HG03064 (cell line): Measurements from ENCODE around the gene GRIN2A.

Source experiments
- ATAC-seq: cut with Tn5 transposase; IDR thresholded peaks from one replicate; pipeline ENCODE4 v1.9.1; 2021; ENCODE audit warnings: low read depth; ENCODE audit not compliant: unreplicated experiment

GRIN2A gene

DNA sequence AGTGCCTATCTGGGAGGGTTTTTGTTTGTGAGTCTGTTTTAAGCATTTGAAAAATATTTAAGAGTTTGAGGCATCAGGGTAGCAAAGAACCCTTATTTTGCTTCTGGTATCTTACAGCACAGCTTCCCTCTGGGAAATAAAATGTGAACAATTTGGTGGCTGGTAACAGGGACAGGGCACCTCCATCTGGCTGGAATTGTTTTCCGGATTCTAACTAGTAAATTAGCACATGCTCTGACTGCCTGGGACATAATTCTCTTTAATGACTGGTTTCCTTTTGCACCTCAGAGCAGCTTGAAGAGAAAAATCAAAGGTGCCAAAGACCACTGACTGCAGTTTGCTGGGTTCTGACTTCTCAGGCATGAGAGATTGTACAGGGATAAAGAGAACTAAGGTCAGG lies 469.1 kb downstream of the GRIN2A start:
- no peak for ATAC-seq

- no peak for ATAC-seq
Measured at GRCh38 chr16:9708972-9709620, 473.1 kb downstream of the GRIN2A start.

GRCh38 chr16:9706217-9706836 lies 475.9 kb downstream of the GRIN2A start:
- ATAC-seq = no peak

GRCh38 chr16:9703731-9704130 lies 478.5 kb downstream of the GRIN2A start:
- ATAC-seq = no peak
